HUES6 (cell line): ENCODE data around the gene CRYBG2.

Experiments used
- H3K27ac ChIP-seq: 2 replicates; pipeline ENCODE4 v1.7.0; 2013; ENCODE audit warnings: low read depth, mild to moderate bottlenecking, low read length, inconsistent platforms
- H3K27me3 ChIP-seq: 2 replicates; pipeline ENCODE4 v1.6.1; 2013; ENCODE audit warnings: low read length; ENCODE audit not compliant: control insufficient read depth, insufficient read depth
- H3K36me3 ChIP-seq: 2 replicates; pipeline ENCODE4 v1.6.1; 2013; ENCODE audit warnings: low read length; ENCODE audit not compliant: control insufficient read depth, insufficient read depth
- H3K4me1 ChIP-seq: 2 replicates; pipeline ENCODE4 v1.6.1; 2013; ENCODE audit warnings: low read length; ENCODE audit not compliant: control insufficient read depth, insufficient read depth
- H3K4me3 ChIP-seq: 2 replicates; pipeline ENCODE4 v1.5.1; 2013; ENCODE audit warnings: low read depth, low read length
- H3K9ac ChIP-seq: one replicate; pipeline ENCODE4 v1.6.1; 2013; ENCODE audit warnings: mild to moderate bottlenecking, low read length
- H3K9me3 ChIP-seq: 2 replicates; pipeline ENCODE4 v1.6.1; 2013; ENCODE audit warnings: low read depth, low read length; ENCODE audit not compliant: control insufficient read depth, insufficient read depth

CRYBG2 gene

GRCh38 chr1:26357121-26357602 lies 3.2 kb upstream of the CRYBG2 start:
- no peak overlapping the region for H3K9ac ChIP-seq
- H3K27ac ChIP-seq, result no peak overlapping the region
- peaks cover 37% of the 10 kb centered on the region for H3K4me1 ChIP-seq
- no peak overlapping the region for H3K4me3 ChIP-seq
- H3K36me3 ChIP-seq, result no peaks in the 10 kb centered on the region
- no peaks in the 10 kb centered on the region for H3K9me3 ChIP-seq
- peaks cover 37% of the 10 kb centered on the region for H3K27me3 ChIP-seq

DNA sequence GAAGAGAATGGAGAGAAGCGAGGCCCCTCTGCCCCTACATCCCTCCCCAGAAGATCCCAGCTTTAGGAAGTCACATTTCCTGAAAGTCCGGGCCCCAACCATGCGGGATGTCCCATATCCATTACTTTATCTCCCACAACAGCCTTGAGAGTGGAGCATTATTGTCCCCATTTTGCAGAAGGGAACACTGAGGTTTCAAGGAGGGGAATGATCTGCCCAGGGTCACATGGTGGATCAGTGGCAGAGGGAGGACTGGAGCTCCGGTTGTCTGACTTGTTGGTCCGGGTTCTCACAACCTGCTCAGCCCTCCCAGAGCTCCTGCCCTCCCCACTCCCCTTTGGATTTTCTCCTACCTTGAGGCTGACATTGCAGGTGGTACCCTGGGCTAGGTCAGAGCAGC lies 2.2 kb upstream of the CRYBG2 start:
- Histone ChIP-seq H3K4me1 (peaks cover 44% of the 10 kb centered on the region), H3K4me3 (no peak overlapping the region), H3K36me3 (no peaks in the 10 kb centered on the region), H3K9me3 (no peaks in the 10 kb centered on the region), H3K9ac (no peak overlapping the region), H3K27me3 (peaks cover 27% of the 10 kb centered on the region), H3K27ac (no peak overlapping the region)

GRCh38 chr1:26354972-26355371 lies 1.0 kb upstream of the CRYBG2 start:
- peaks cover 49% of the 10 kb centered on the region for H3K4me1 ChIP-seq
- peaks cover 15% of the 10 kb centered on the region for H3K27me3 ChIP-seq
- H3K9ac ChIP-seq, result no peak overlapping the region
- no peaks in the 10 kb centered on the region for H3K9me3 ChIP-seq
- no peak overlapping the region for H3K4me3 ChIP-seq
- H3K27ac ChIP-seq, result no peak overlapping the region
- no peaks in the 10 kb centered on the region for H3K36me3 ChIP-seq

DNA sequence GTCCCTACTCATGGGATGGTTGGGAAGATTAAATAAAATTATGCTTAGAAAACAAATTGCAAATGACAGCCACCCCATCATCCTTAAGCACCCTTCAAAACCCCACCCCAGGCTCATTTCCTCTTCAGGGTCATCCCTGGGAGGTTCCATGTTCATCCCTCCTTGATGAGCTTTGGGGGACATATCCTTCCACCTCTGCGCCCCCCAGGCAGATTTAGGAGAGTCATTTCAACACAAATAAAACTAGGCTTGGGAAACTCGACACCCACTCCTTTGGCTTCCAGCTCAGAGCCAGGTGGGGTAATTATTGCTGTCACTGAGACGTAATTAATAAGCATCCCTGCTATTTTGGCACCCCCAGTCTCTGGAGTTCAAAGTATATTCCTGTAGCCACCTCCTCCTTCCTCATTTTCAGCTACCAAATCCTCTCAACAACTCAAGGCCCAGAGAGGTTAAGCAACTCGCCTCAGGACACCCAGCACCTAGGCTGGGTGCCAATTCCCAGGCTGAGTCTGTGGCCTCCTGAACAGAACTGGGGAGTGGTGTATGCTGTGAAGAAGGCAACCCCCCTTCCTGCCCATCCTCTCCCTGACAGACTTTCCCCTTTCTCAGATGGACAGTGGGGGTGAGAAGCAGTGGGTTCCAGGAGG lies 595 bp downstream of the CRYBG2 start:
- no peak overlapping the region for H3K27ac ChIP-seq

DNA sequence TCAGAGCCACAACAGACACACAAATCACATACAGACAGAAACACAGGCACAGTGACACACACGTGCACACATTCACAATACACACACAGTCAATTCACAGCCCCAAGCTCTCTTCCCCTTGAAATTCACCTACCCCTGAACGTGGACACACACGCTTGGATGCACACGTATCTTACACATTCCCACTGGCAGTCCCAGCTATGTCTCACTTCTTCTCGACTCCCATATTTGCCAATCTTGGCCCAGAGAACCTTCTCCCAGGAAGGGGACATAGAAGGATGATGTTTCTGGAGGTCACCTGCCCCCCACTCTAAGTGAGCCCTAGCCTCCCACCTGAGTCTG lies 1.6 kb downstream of the CRYBG2 start:
- no peaks in the 10 kb centered on the region for H3K9me3 ChIP-seq
- H3K27ac ChIP-seq, result no peak overlapping the region
- H3K4me1 ChIP-seq, result peaks cover 44% of the 10 kb centered on the region
- H3K4me3 ChIP-seq, result no peak overlapping the region
- H3K36me3 ChIP-seq, result no peaks in the 10 kb centered on the region
- H3K9ac ChIP-seq, result peak overlapping the region; percentile 5
- H3K27me3 ChIP-seq, result no peaks in the 10 kb centered on the region

More for the DNA sequence above, 595 bp downstream of the CRYBG2 start:
- no peaks in the 10 kb centered on the region for H3K27me3 ChIP-seq
- H3K4me3 ChIP-seq, result no peak overlapping the region
- H3K9ac ChIP-seq, result no peak overlapping the region
- H3K4me1 ChIP-seq, result peaks cover 44% of the 10 kb centered on the region
- no peaks in the 10 kb centered on the region for H3K9me3 ChIP-seq
- no peaks in the 10 kb centered on the region for H3K36me3 ChIP-seq

GRCh38 chr1:26351590-26352337 lies 2.2 kb downstream of the CRYBG2 start:
- Histone ChIP-seq H3K4me1 (peaks cover 41% of the 10 kb centered on the region), H3K4me3 (no peak overlapping the region), H3K27me3 (no peaks in the 10 kb centered on the region), H3K27ac (peak overlapping the region; percentile 64; the same call in 1 of the 2 replicates), H3K9ac (peak overlapping the region; percentile 69), H3K36me3 (no peaks in the 10 kb centered on the region), H3K9me3 (no peaks in the 10 kb centered on the region)

DNA sequence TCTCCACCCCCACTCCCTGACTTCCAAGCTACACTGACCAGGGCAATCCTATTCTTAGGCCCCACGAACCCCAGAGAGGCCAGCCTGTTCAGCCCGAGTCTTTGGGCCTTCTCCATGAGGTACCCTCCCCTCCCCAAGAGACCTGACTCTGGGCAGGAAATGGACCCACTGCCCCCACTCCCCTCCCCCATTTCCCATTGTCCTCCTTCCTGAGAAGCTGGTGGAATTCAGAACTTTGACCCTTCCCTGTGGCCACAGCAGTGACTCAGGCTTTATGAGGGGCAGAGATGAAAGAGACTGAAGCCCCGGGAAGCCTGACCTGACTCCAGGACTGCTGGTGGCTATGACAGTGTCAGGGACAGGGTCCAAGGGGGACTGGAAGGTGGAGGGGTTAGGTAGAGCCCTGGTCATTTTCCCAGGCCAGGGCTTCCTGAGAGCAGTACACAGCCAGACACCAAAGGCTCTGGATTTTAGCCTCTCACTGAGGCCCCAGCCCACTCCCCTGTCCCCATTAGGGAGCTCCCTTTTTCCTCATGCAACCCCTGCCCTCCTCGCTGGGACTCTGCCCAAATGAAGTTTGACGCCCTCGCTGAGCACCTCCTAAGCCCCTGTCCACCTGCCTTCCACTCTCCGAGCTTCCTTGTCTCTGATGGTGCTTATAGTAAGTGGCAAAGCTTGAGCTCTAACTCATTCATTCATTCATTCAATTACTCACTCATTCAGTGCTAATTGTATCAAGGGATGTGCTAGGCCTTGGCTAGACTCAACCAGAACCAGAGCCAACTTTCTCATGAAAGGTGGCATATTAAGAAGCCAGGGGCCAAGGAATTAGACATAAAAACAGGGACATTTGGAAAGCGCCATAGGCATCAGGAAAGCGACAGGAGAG lies 3.0 kb downstream of the CRYBG2 start:
- peak overlapping the region; percentile 69 for H3K9ac ChIP-seq
- no peak overlapping the region; the same call in 1 of the 2 replicates for H3K4me3 ChIP-seq
- no peaks in the 10 kb centered on the region for H3K9me3 ChIP-seq
- H3K27ac ChIP-seq, result peak overlapping the region; percentile 64
- peaks cover 36% of the 10 kb centered on the region; the same call in 1 of the 2 replicates for H3K4me1 ChIP-seq
- H3K36me3 ChIP-seq, result no peaks in the 10 kb centered on the region
- no peaks in the 10 kb centered on the region for H3K27me3 ChIP-seq

- Histone ChIP-seq H3K4me1 (peaks cover 36% of the 10 kb centered on the region; the same call in 1 of the 2 replicates), H3K9me3 (no peaks in the 10 kb centered on the region), H3K4me3 (no peak overlapping the region), H3K27ac (peak overlapping the region; percentile 64; the same call in 1 of the 2 replicates), H3K27me3 (no peaks in the 10 kb centered on the region), H3K9ac (peak overlapping the region; percentile 69), H3K36me3 (no peaks in the 10 kb centered on the region)
Measured at GRCh38 chr1:26350343-26350700, 3.6 kb downstream of the CRYBG2 start.

DNA sequence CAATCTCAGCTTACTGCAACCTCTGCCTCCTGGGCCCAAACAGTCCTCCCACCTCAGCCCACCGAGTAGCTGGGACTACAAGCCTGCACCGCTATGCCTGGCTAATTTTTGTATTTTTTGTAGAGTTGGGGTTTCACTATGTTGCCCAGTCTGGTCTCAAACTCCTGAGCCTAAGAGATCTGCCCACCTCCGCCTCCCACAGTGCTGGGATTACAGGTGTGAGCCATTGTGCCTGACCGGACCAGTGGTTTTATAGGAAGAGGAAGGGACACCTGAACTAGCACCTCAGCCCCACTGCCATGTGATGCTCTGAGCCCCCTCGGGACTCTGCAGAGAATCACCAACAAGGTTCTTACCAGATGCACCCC lies 4.1 kb downstream of the CRYBG2 start:
- H3K4me3 ChIP-seq, result no peak overlapping the region
- H3K9ac ChIP-seq, result no peak overlapping the region
- no peaks in the 10 kb centered on the region for H3K36me3 ChIP-seq
- H3K27me3 ChIP-seq, result no peaks in the 10 kb centered on the region
- peaks cover 36% of the 10 kb centered on the region; the same call in 1 of the 2 replicates for H3K4me1 ChIP-seq
- H3K9me3 ChIP-seq, result no peaks in the 10 kb centered on the region
- peak overlapping the region; percentile 64; the same call in 1 of the 2 replicates for H3K27ac ChIP-seq

DNA sequence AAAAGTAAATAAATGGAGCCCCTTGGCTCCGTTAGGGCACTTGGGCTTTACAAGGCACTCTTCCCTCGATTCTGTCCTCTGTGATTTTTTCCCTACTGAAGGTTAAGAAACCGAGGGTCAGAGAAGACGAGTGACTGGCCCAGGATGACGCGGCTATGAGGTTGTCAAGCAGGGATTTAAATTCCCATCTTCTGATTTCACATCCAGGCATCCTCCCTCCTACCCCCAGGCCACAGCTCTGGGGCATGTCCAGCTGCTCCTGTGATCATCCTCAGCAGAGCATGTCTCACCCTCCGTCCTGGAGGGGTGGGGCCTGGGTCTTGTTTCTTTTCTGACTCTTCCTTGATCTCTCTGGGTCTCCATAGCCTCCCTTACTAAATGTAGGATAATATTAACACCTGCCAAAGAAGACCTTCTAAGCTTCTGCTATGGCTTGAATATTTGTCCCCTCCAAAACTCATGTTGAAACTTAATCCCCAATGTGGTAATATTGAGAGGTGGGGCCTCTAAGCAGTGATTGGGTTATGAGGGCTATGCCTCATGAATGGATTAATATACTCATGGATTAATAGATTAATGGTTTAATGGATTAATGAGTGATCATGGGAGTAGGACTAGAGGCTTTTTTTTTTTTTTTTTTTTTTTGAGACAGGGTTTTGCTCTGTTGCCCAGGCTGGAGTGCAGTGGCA lies 4.6 kb downstream of the CRYBG2 start:
- Histone ChIP-seq H3K36me3 (no peaks in the 10 kb centered on the region), H3K9ac (no peak overlapping the region), H3K4me3 (no peak overlapping the region), H3K4me1 (peaks cover 36% of the 10 kb centered on the region; the same call in 1 of the 2 replicates), H3K27me3 (no peaks in the 10 kb centered on the region), H3K27ac (no peak overlapping the region), H3K9me3 (no peaks in the 10 kb centered on the region)
